MM.1S (cell line): ENCODE data around the gene DCN.

Experiments
- CTCF ChIP-seq: fragments of 300-600 bp; sonication (generic); IDR thresholded peaks from 2 replicates; pipeline ENCODE4 v1.5.1; 2016; ENCODE audit warnings: antibody characterized with exemption, low read length, mixed read lengths
- EZH2 ChIP-seq: fragments of 300-600 bp; sonication (generic); optimal IDR thresholded peaks from 2 replicates; pipeline ENCODE3; 2017; ENCODE audit warnings: low read depth, mild to moderate bottlenecking, antibody characterized with exemption, low read length, mixed read lengths

GRCh38 chr12:91098461-91098860, 84.2 kb downstream of the DCN start:
- no peak for TF ChIP-seq EZH2
- no peak for TF ChIP-seq CTCF
